Measurements from ENCODE around the gene AVPR2.

The AVPR2 gene

GRCh38 chrX:153903991-153904957 is at the start of gene AVPR2:
TSS of gene AVPR2 (plus strand) at chrX:153904673. CDS start at chrX:153905146, 473 bp downstream.
- ATAC-seq (no peak), DNase-seq (ENCODE audit: low spot score in 2 of 2) (no peak)
- peaks cover 60% of the 10 kb centered on the region for H3K4me1 Mint-ChIP-seq
- peak within 1 kb of the TSS; percentile 26 for H3K4me3 Mint-ChIP-seq
- peak within 1 kb of the TSS; percentile 80 for H3K27ac Mint-ChIP-seq
- H3K36me3 Mint-ChIP-seq: peaks cover 52% of the 10 kb centered on the region
- no peaks in the 10 kb centered on the region for H3K9me3 Mint-ChIP-seq

GRCh38 chrX:153854702-153855101 is 49.8 kb upstream of the AVPR2 start:
- Mint-ChIP-seq H3K27ac (no peak overlapping the region), H3K4me1 (peaks cover 11% of the 10 kb centered on the region), H3K4me3 (no peak overlapping the region), H3K36me3 (no peaks in the 10 kb centered on the region), H3K9me3 (no peaks in the 10 kb centered on the region)
- ATAC-seq: no peak
- DNase-seq (ENCODE audit: low spot score in 2 of 2): no peak

- H3K9me3 Mint-ChIP-seq: no peaks in the 10 kb centered on the region
- peak overlapping the region; percentile 83 for H3K27ac Mint-ChIP-seq
- H3K4me1 Mint-ChIP-seq: peaks cover 11% of the 10 kb centered on the region
- H3K36me3 Mint-ChIP-seq: no peaks in the 10 kb centered on the region
- no peak for ATAC-seq
- no peak for DNase-seq (ENCODE audit: low spot score in 2 of 2)
- no peak overlapping the region for H3K4me3 Mint-ChIP-seq
Measured at GRCh38 chrX:153857348-153857903, 47.0 kb upstream of the AVPR2 start.

GRCh38 chrX:153861151-153861550 is 43.3 kb upstream of the AVPR2 start:
- Mint-ChIP-seq H3K36me3 (no peaks in the 10 kb centered on the region), H3K4me1 (peaks cover 11% of the 10 kb centered on the region), H3K4me3 (no peak overlapping the region), H3K27ac (no peak overlapping the region), H3K9me3 (no peaks in the 10 kb centered on the region)
- no peak for ATAC-seq
- no peak for DNase-seq (ENCODE audit: low spot score in 2 of 2)

- Mint-ChIP-seq H3K36me3 (no peaks in the 10 kb centered on the region), H3K4me3 (no peak overlapping the region), H3K4me1 (peaks cover 10% of the 10 kb centered on the region), H3K27ac (no peak overlapping the region), H3K9me3 (no peaks in the 10 kb centered on the region)
- ATAC-seq: no peak
- DNase-seq (ENCODE audit: low spot score in 2 of 2): no peak
Measured at GRCh38 chrX:153861733-153862310, 42.7 kb upstream of the AVPR2 start.

GRCh38 chrX:153862369-153863250 is 41.9 kb upstream of the AVPR2 start:
- H3K4me3 Mint-ChIP-seq: no peak overlapping the region
- H3K9me3 Mint-ChIP-seq: no peaks in the 10 kb centered on the region
- DNase-seq (ENCODE audit: low spot score in 2 of 2) (no peak), ATAC-seq (no peak)
- H3K36me3 Mint-ChIP-seq: no peaks in the 10 kb centered on the region
- peaks cover 2% of the 10 kb centered on the region for H3K4me1 Mint-ChIP-seq
- H3K27ac Mint-ChIP-seq: no peak overlapping the region

- Mint-ChIP-seq H3K4me3 (no peak overlapping the region), H3K9me3 (no peaks in the 10 kb centered on the region), H3K4me1 (no peaks in the 10 kb centered on the region), H3K36me3 (no peaks in the 10 kb centered on the region), H3K27ac (no peak overlapping the region)
- ATAC-seq: no peak
- no peak for DNase-seq (ENCODE audit: low spot score in 2 of 2)
Measured at GRCh38 chrX:153863251-153863991, 41.1 kb upstream of the AVPR2 start.

- ATAC-seq: no peak
- no peak for DNase-seq (ENCODE audit: low spot score in 2 of 2)
- H3K9me3 Mint-ChIP-seq: no peaks in the 10 kb centered on the region
- no peaks in the 10 kb centered on the region for H3K4me1 Mint-ChIP-seq
- H3K36me3 Mint-ChIP-seq: no peaks in the 10 kb centered on the region
- H3K4me3 Mint-ChIP-seq: no peak overlapping the region
- no peak overlapping the region for H3K27ac Mint-ChIP-seq
Measured at GRCh38 chrX:153864101-153864500, 40.4 kb upstream of the AVPR2 start.

GRCh38 chrX:153864561-153865320 is 39.7 kb upstream of the AVPR2 start:
- Mint-ChIP-seq H3K27ac (no peak overlapping the region), H3K4me3 (no peak overlapping the region), H3K4me1 (no peaks in the 10 kb centered on the region), H3K9me3 (no peaks in the 10 kb centered on the region), H3K36me3 (no peaks in the 10 kb centered on the region)
- DNase-seq (ENCODE audit: low spot score in 2 of 2): no peak
- no peak for ATAC-seq

GRCh38 chrX:153865321-153865580 is 39.2 kb upstream of the AVPR2 start:
- Mint-ChIP-seq H3K36me3 (no peaks in the 10 kb centered on the region), H3K4me3 (no peak overlapping the region), H3K4me1 (no peaks in the 10 kb centered on the region), H3K9me3 (no peaks in the 10 kb centered on the region), H3K27ac (no peak overlapping the region)
- no peak for DNase-seq (ENCODE audit: low spot score in 2 of 2)
- no peak for ATAC-seq

GRCh38 chrX:153865685-153866084 is 38.8 kb upstream of the AVPR2 start:
- Mint-ChIP-seq H3K4me3 (no peak overlapping the region), H3K36me3 (no peaks in the 10 kb centered on the region), H3K9me3 (no peaks in the 10 kb centered on the region), H3K4me1 (no peaks in the 10 kb centered on the region), H3K27ac (no peak overlapping the region)
- no peak for DNase-seq (ENCODE audit: low spot score in 2 of 2)
- ATAC-seq: no peak

- DNase-seq (ENCODE audit: low spot score in 2 of 2): no peak
- Mint-ChIP-seq H3K4me3 (no peak overlapping the region), H3K27ac (no peak overlapping the region), H3K4me1 (no peaks in the 10 kb centered on the region), H3K9me3 (no peaks in the 10 kb centered on the region), H3K36me3 (no peaks in the 10 kb centered on the region)
- ATAC-seq: no peak
Measured at GRCh38 chrX:153866302-153867019, 38.0 kb upstream of the AVPR2 start.

- no peaks in the 10 kb centered on the region for H3K9me3 Mint-ChIP-seq
Measured at GRCh38 chrX:153867139-153867538, 37.3 kb upstream of the AVPR2 start.

GRCh38 chrX:153867671-153868070 is 36.8 kb upstream of the AVPR2 start:
- H3K4me1 Mint-ChIP-seq: peaks cover 6% of the 10 kb centered on the region
- DNase-seq (ENCODE audit: low spot score in 2 of 2) (no peak), ATAC-seq (no peak)
- no peak overlapping the region for H3K27ac Mint-ChIP-seq
- H3K36me3 Mint-ChIP-seq: peaks cover 4% of the 10 kb centered on the region
- H3K9me3 Mint-ChIP-seq: no peaks in the 10 kb centered on the region
- no peak overlapping the region for H3K4me3 Mint-ChIP-seq

More at GRCh38 chrX:153867139-153867538, 37.3 kb upstream of the AVPR2 start:
- peaks cover under 1% of the 10 kb centered on the region for H3K4me1 Mint-ChIP-seq
- no peak for DNase-seq (ENCODE audit: low spot score in 2 of 2)
- no peak overlapping the region for H3K4me3 Mint-ChIP-seq
- no peak for ATAC-seq
- H3K27ac Mint-ChIP-seq: no peak overlapping the region
- H3K36me3 Mint-ChIP-seq: no peaks in the 10 kb centered on the region
